H1 (cell line): ENCODE measurements around the gene B9D2. TPM values are rescaled to one million over a fixed set of nuclear protein-coding genes. Genes with fewer than 3 reads are reported as not detected.

Source experiments
- ASH2L ChIP-seq: fragments of 200-600, 300-600 bp; sonication (generic); IDR thresholded peaks from one replicate; pipeline ENCODE4 v1.7.1; 2017; ENCODE audit warnings: low read length
- BRCA1 ChIP-seq: IDR thresholded peaks from 2 replicates; pipeline ENCODE4 v1.6.1; 2012; ENCODE audit warnings: low read depth, low read length, improper control_type of control experiment
- CBX8 ChIP-seq: fragments of 300-800, 300-1000 bp; sonication (generic); IDR thresholded peaks from 2 replicates; pipeline ENCODE4 v1.7.1; 2016; ENCODE audit warnings: low read depth, low read length, borderline replicate concordance
- CEBPB ChIP-seq: IDR thresholded peaks from 2 replicates; pipeline ENCODE4 v1.6.1; 2012; ENCODE audit warnings: low read depth, low read length
- CHD1 ChIP-seq: IDR thresholded peaks from 2 replicates; pipeline ENCODE4 v1.6.1; 2012; ENCODE audit warnings: low read depth, low read length, improper control_type of control experiment
- CHD2 ChIP-seq: IDR thresholded peaks from 2 replicates; pipeline ENCODE4 v1.6.1; 2012; ENCODE audit warnings: low read length, improper control_type of control experiment
- CREB1 ChIP-seq: IDR thresholded peaks from 2 replicates; pipeline ENCODE4 v1.6.1; 2012; ENCODE audit warnings: inconsistent platforms
- JUN ChIP-seq: IDR thresholded peaks from 2 replicates; pipeline ENCODE4 v1.6.1; 2011; ENCODE audit warnings: low read depth, mild to moderate bottlenecking, improper control_type of control experiment, low read length
- JUND ChIP-seq: IDR thresholded peaks from 2 replicates; pipeline ENCODE4 v1.6.1; 2011; ENCODE audit warnings: mild to moderate bottlenecking, improper control_type of control experiment, low read length
- KDM4A ChIP-seq: IDR thresholded peaks from one replicate; pipeline ENCODE4 v1.7.1; 2012; ENCODE audit warnings: low read depth, mild to moderate bottlenecking, moderate library complexity, low read length, inconsistent platforms; ENCODE audit not compliant: severe bottlenecking
- KDM5A ChIP-seq: fragments of 200-600 bp; IDR thresholded peaks from 2 replicates; pipeline ENCODE4 v1.7.1; 2012; ENCODE audit warnings: mild to moderate bottlenecking, low read length, inconsistent platforms, mixed read lengths
- POLR2A ChIP-seq, 2 experiments: IDR thresholded peaks; 1 replicate in 1 of 2; 2 replicates in 1 of 2; pipeline ENCODE4 v1.6.1; 2011; ENCODE audit warnings: low read depth in 2 of 2, low read length in 2 of 2, mild to moderate bottlenecking in 2 of 2; ENCODE audit errors: control extremely low read depth in 1 of 2
- POLR2AphosphoS5 ChIP-seq: IDR thresholded peaks from 2 replicates; pipeline ENCODE4 v1.6.1; 2011; ENCODE audit warnings: low read depth, low read length
- RBBP5 ChIP-seq: IDR thresholded peaks from 2 replicates; pipeline ENCODE4 v1.7.1; 2012; ENCODE audit warnings: low read depth, mild to moderate bottlenecking, inconsistent platforms, low read length, moderate library complexity, borderline replicate concordance
- RFX5 ChIP-seq: IDR thresholded peaks from 2 replicates; pipeline ENCODE4 v1.6.1; 2011; ENCODE audit warnings: low read depth, low read length, improper control_type of control experiment, borderline replicate concordance
- SIX5 ChIP-seq: IDR thresholded peaks from 2 replicates; pipeline ENCODE4 v1.6.1; 2011; ENCODE audit warnings: mild to moderate bottlenecking, low read depth, low read length
- SP1 ChIP-seq: IDR thresholded peaks from 2 replicates; pipeline ENCODE4 v1.6.1; 2011; ENCODE audit warnings: low read depth, low read length
- TAF1 ChIP-seq: IDR thresholded peaks from 2 replicates; pipeline ENCODE4 v1.6.1; 2011; ENCODE audit warnings: mild to moderate bottlenecking, low read depth, low read length
- YY1 ChIP-seq: IDR thresholded peaks from 2 replicates; pipeline ENCODE4 v1.6.1; 2011; ENCODE audit warnings: low read depth, mild to moderate bottlenecking, low read length
- ZNF274 ChIP-seq: IDR thresholded peaks from 2 replicates; pipeline ENCODE4 v1.7.0; 2012; ENCODE audit warnings: low read length, borderline replicate concordance; ENCODE audit errors: extremely low read depth
- polyA plus RNA-seq, 7 experiments: library from polyadenylated mRNA; depleted of rRNA in 3 of 7; stranded (reverse) in 5 of 7; unstranded in 2 of 7; fragments of >200 nt in 5 of 7; fragments of 200-250 nt in 2 of 7; gene quantifications; 1 replicate in 5 of 7; 2 replicates in 1 of 7; 4 replicates in 1 of 7; pipeline versions ENCODE4 v1.2.1 to v1.2.3, GENCODE V29; 2011 to 2013; ENCODE audit warnings: missing spikeins in 2 of 7, mixed read lengths in 2 of 7
- total RNA-seq: library from RNA; stranded (reverse); fragmentation: NEBNext Ultra II Directional; extraction: Animal tissue kit (Norgen Biotek cat#: 25700); gene quantifications from 2 replicates; pipeline ENCODE4 v1.2.1, GENCODE V29; 2021
- TF ChIP-seq, protein P1 (sequence below): IDR thresholded peaks from 2 replicates; pipeline ENCODE4 v1.6.1; 2012; ENCODE audit warnings: inconsistent platforms
- TF ChIP-seq, protein P2 (sequence below): IDR thresholded peaks from 2 replicates; pipeline ENCODE4 v1.6.1; 2012; ENCODE audit warnings: inconsistent platforms
- TF ChIP-seq, protein P3 (sequence below): IDR thresholded peaks from 2 replicates; pipeline ENCODE4 v1.6.1; 2012; ENCODE audit warnings: low read length, inconsistent platforms

B9D2 gene
- total and polyA plus RNA-seq, 2 of the 8 experiments (the other 6 are each of a cell fraction or from before 2014, with no cell fraction given): 4.9 to 6.3 TPM

DNA sequence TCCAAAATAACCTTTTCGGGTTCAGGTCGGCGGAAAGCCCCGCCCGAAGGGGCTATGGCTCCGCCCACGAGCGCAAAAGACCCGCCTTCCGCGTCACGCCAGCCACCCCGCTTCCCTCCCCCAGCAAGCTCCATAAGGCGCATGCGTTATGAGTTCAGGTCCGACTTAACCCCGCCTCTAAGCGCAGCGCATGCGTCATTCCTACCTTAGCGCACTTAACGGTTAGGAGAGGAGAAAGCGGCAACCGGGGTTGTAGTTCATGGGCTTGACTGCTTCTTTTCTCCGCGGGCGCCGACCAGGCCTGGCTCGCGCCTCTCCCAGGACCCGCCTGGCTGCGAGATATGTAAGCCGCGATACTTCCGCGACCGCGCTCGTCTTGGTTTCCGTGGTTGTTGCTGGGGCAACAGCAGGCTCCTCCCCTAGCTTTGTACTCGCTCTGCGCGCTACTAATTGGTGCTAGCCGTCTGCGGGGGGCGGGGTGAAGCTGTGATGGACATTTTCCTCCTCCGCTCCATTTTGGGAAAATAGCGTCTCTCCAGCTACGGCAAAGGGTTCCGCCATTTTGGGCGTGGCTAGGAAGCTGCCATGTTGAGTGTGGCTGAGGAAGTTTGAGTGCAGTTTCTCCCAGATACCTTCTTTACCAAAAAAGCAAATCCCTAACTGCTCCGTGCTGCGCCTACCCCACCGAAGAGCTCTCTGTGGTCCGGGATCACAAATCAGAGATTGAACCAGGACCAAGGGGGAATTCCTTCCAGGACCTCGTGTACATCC lies at the start of gene B9D2 (continued):
- TF ChIP-seq RFX5 (no peak), CHD2 (0 out of 2 replicates have a peak, but pooled peaks have one; percentile 33), ASH2L (peak; percentile 76), KDM4A (peak; percentile 40), JUN (no peak), CREB1 (peak; percentile 85), YY1 (peak; percentile 100), BRCA1 (no peak), POLR2A (IDR thresholded peaks at IDR 0.05; ENCODE audit: control extremely low read depth in 1 of 2, low read depth in 2 of 2, low read length in 2 of 2) (peak in 1 of 2 experiments; percentile 77; a peak in 2 of 3 replicates), POLR2AphosphoS5 (peak; percentile 77), SP1 (peak; percentile 59; the same call in 1 of the 2 replicates), JUND (no peak), CEBPB (no peak), RBBP5 (no peak), SIX5 (peak; percentile 22; the same call in 1 of the 2 replicates), CHD1 (no peak), ZNF274 (no peak), KDM5A (no peak), TAF1 (peak; percentile 60), CBX8 (no peak)
- TF ChIP-seq, protein P1, sequence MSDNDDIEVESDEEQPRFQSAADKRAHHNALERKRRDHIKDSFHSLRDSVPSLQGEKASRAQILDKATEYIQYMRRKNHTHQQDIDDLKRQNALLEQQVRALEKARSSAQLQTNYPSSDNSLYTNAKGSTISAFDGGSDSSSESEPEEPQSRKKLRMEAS: 0 out of 2 replicates have a peak, but pooled peaks have one; percentile 12
- TF ChIP-seq, protein P2, sequence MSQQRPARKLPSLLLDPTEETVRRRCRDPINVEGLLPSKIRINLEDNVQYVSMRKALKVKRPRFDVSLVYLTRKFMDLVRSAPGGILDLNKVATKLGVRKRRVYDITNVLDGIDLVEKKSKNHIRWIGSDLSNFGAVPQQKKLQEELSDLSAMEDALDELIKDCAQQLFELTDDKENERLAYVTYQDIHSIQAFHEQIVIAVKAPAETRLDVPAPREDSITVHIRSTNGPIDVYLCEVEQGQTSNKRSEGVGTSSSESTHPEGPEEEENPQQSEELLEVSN: no peak
- TF ChIP-seq, protein P3, sequence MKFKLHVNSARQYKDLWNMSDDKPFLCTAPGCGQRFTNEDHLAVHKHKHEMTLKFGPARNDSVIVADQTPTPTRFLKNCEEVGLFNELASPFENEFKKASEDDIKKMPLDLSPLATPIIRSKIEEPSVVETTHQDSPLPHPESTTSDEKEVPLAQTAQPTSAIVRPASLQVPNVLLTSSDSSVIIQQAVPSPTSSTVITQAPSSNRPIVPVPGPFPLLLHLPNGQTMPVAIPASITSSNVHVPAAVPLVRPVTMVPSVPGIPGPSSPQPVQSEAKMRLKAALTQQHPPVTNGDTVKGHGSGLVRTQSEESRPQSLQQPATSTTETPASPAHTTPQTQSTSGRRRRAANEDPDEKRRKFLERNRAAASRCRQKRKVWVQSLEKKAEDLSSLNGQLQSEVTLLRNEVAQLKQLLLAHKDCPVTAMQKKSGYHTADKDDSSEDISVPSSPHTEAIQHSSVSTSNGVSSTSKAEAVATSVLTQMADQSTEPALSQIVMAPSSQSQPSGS: no peak
- TF ChIP-seq, all 59 proteins: peak for 15
